Measurements from ENCODE around the gene LINS1. TPM values are rescaled to one million over a fixed set of nuclear protein-coding genes. Genes with fewer than 3 reads are reported as not detected.

LINS1 gene
- total and polyA plus RNA-seq, 2 experiments from 2014 or later = 11.7 to 15.4 TPM

GRCh38 chr15:100616700-100617099, 14.7 kb upstream of the LINS1 start:
- Histone ChIP-seq H3K36me3 (ENCODE audit: insufficient read depth) (peaks cover 11% of the 10 kb centered on the region), H4K20me1 (replicated peaks; ENCODE audit: insufficient read depth) (peaks cover 12% of the 10 kb centered on the region; the same call in 1 of the 2 replicates), H3K4me2 (no peak overlapping the region), H3F3A (replicated peaks; ENCODE audit: low read depth) (no peaks in the 10 kb centered on the region), H3K9me2 (ENCODE audit: insufficient read depth) (no peaks in the 10 kb centered on the region), H3K27me3 (ENCODE audit: insufficient read depth) (no peaks in the 10 kb centered on the region), H3K4me1 (ENCODE audit: insufficient read depth) (no peaks in the 10 kb centered on the region), H3K79me2 (replicated peaks; ENCODE audit: insufficient read depth) (peaks cover 12% of the 10 kb centered on the region), H2AFZ (no peak overlapping the region), H3K4me3 (no peak overlapping the region), H3K27ac (ENCODE audit: low read depth) (no peak overlapping the region)
- no peaks in the 10 kb centered on the region for H3K9me3 Mint-ChIP-seq
- TF ChIP-seq, protein P1, sequence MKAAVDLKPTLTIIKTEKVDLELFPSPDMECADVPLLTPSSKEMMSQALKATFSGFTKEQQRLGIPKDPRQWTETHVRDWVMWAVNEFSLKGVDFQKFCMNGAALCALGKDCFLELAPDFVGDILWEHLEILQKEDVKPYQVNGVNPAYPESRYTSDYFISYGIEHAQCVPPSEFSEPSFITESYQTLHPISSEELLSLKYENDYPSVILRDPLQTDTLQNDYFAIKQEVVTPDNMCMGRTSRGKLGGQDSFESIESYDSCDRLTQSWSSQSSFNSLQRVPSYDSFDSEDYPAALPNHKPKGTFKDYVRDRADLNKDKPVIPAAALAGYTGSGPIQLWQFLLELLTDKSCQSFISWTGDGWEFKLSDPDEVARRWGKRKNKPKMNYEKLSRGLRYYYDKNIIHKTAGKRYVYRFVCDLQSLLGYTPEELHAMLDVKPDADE (IDR thresholded peaks at IDR 0.05) = no peak
- peaks cover 11% of the 10 kb centered on the region; the same call in 2 of the 3 replicates for H3K36me3 Mint-ChIP-seq (ENCODE audit: low read depth)
- DNase-seq (ENCODE audit: low spot score) (no peak), ATAC-seq (no peak)
- H3K27ac Mint-ChIP-seq = no peak overlapping the region
- H3K4me3 Mint-ChIP-seq = no peak overlapping the region
- H3K4me1 Mint-ChIP-seq = no peaks in the 10 kb centered on the region
- H3K27me3 Mint-ChIP-seq (ENCODE audit: insufficient read depth, low read depth, poor library complexity) = no peaks in the 10 kb centered on the region

GRCh38 chr15:100615801-100616200, 13.8 kb upstream of the LINS1 start:
- H3K27ac Mint-ChIP-seq = no peak overlapping the region
- ATAC-seq = no peak
- DNase-seq (ENCODE audit: low spot score) = no peak
- H3K36me3 ChIP-seq (ENCODE audit: insufficient read depth) = peaks cover 11% of the 10 kb centered on the region
- no peak overlapping the region for H2AFZ ChIP-seq
- H4K20me1 ChIP-seq (replicated peaks; ENCODE audit: insufficient read depth) = peaks cover 12% of the 10 kb centered on the region; the same call in 1 of the 2 replicates
- H3K4me1 ChIP-seq (ENCODE audit: insufficient read depth) = no peaks in the 10 kb centered on the region
- no peaks in the 10 kb centered on the region for H3K9me2 ChIP-seq (ENCODE audit: insufficient read depth)
- H3K4me2 ChIP-seq = no peak overlapping the region
- peaks cover 8% of the 10 kb centered on the region; the same call in 2 of the 3 replicates for H3K36me3 Mint-ChIP-seq (ENCODE audit: low read depth)
- H3K27me3 Mint-ChIP-seq (ENCODE audit: insufficient read depth, low read depth, poor library complexity) = no peaks in the 10 kb centered on the region
- H3K4me1 Mint-ChIP-seq = no peaks in the 10 kb centered on the region
- H3F3A ChIP-seq (replicated peaks; ENCODE audit: low read depth) = no peaks in the 10 kb centered on the region
- H3K4me3 ChIP-seq = no peak overlapping the region
- H3K27ac ChIP-seq (ENCODE audit: low read depth) = no peak overlapping the region
- H3K4me3 Mint-ChIP-seq = no peak overlapping the region
- no peaks in the 10 kb centered on the region for H3K9me3 Mint-ChIP-seq
- H3K79me2 ChIP-seq (replicated peaks; ENCODE audit: insufficient read depth) = peaks cover 12% of the 10 kb centered on the region
- no peaks in the 10 kb centered on the region for H3K27me3 ChIP-seq (ENCODE audit: insufficient read depth)
- TF ChIP-seq EZH2 (IDR thresholded peaks at IDR 0.05; ENCODE audit: low read depth, unreplicated experiment) (no peak), EZH2phosphoT487 (IDR thresholded peaks at IDR 0.05; ENCODE audit: unreplicated experiment) (no peak), ZNF331 (CRISPR knock-in tag; IDR thresholded peaks at IDR 0.05; ENCODE audit: low read depth) (no peak), NANOG (IDR thresholded peaks at IDR 0.05; ENCODE audit: borderline replicate concordance) (no peak), STAT1 (IDR thresholded peaks at IDR 0.05; ENCODE audit: unreplicated experiment) (no peak), JUNB (IDR thresholded peaks at IDR 0.05; ENCODE audit: unreplicated experiment) (no peak), CREB1 (CRISPR knock-in tag; IDR thresholded peaks at IDR 0.05; ENCODE audit: low read depth) (no peak)
- TF ChIP-seq, protein P2, sequence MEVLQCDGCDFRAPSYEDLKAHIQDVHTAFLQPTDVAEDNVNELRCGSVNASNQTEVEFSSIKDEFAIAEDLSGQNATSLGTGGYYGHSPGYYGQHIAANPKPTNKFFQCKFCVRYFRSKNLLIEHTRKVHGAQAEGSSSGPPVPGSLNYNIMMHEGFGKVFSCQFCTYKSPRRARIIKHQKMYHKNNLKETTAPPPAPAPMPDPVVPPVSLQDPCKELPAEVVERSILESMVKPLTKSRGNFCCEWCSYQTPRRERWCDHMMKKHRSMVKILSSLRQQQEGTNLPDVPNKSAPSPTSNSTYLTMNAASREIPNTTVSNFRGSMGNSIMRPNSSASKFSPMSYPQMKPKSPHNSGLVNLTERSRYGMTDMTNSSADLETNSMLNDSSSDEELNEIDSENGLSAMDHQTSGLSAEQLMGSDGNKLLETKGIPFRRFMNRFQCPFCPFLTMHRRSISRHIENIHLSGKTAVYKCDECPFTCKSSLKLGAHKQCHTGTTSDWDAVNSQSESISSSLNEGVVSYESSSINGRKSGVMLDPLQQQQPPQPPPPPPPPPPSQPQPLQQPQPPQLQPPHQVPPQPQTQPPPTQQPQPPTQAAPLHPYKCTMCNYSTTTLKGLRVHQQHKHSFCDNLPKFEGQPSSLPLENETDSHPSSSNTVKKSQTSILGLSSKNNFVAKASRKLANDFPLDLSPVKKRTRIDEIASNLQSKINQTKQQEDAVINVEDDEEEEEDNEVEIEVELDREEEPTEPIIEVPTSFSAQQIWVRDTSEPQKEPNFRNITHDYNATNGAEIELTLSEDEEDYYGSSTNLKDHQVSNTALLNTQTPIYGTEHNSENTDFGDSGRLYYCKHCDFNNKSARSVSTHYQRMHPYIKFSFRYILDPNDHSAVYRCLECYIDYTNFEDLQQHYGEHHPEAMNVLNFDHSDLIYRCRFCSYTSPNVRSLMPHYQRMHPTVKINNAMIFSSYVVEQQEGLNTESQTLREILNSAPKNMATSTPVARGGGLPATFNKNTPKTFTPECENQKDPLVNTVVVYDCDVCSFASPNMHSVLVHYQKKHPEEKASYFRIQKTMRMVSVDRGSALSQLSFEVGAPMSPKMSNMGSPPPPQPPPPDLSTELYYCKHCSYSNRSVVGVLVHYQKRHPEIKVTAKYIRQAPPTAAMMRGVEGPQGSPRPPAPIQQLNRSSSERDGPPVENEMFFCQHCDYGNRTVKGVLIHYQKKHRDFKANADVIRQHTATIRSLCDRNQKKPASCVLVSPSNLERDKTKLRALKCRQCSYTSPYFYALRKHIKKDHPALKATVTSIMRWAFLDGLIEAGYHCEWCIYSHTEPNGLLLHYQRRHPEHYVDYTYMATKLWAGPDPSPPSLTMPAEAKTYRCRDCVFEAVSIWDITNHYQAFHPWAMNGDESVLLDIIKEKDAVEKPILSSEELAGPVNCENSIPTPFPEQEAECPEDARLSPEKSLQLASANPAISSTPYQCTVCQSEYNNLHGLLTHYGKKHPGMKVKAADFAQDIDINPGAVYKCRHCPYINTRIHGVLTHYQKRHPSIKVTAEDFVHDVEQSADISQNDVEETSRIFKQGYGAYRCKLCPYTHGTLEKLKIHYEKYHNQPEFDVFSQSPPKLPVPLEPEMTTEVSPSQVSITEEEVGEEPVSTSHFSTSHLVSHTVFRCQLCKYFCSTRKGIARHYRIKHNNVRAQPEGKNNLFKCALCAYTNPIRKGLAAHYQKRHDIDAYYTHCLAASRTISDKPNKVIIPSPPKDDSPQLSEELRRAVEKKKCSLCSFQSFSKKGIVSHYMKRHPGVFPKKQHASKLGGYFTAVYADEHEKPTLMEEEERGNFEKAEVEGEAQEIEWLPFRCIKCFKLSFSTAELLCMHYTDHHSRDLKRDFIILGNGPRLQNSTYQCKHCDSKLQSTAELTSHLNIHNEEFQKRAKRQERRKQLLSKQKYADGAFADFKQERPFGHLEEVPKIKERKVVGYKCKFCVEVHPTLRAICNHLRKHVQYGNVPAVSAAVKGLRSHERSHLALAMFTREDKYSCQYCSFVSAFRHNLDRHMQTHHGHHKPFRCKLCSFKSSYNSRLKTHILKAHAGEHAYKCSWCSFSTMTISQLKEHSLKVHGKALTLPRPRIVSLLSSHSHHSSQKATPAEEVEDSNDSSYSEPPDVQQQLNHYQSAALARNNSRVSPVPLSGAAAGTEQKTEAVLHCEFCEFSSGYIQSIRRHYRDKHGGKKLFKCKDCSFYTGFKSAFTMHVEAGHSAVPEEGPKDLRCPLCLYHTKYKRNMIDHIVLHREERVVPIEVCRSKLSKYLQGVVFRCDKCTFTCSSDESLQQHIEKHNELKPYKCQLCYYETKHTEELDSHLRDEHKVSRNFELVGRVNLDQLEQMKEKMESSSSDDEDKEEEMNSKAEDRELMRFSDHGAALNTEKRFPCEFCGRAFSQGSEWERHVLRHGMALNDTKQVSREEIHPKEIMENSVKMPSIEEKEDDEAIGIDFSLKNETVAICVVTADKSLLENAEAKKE (CRISPR knock-in tag; IDR thresholded peaks at IDR 0.05) = no peak
- TF ChIP-seq, protein P3, sequence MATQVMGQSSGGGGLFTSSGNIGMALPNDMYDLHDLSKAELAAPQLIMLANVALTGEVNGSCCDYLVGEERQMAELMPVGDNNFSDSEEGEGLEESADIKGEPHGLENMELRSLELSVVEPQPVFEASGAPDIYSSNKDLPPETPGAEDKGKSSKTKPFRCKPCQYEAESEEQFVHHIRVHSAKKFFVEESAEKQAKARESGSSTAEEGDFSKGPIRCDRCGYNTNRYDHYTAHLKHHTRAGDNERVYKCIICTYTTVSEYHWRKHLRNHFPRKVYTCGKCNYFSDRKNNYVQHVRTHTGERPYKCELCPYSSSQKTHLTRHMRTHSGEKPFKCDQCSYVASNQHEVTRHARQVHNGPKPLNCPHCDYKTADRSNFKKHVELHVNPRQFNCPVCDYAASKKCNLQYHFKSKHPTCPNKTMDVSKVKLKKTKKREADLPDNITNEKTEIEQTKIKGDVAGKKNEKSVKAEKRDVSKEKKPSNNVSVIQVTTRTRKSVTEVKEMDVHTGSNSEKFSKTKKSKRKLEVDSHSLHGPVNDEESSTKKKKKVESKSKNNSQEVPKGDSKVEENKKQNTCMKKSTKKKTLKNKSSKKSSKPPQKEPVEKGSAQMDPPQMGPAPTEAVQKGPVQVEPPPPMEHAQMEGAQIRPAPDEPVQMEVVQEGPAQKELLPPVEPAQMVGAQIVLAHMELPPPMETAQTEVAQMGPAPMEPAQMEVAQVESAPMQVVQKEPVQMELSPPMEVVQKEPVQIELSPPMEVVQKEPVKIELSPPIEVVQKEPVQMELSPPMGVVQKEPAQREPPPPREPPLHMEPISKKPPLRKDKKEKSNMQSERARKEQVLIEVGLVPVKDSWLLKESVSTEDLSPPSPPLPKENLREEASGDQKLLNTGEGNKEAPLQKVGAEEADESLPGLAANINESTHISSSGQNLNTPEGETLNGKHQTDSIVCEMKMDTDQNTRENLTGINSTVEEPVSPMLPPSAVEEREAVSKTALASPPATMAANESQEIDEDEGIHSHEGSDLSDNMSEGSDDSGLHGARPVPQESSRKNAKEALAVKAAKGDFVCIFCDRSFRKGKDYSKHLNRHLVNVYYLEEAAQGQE (IDR thresholded peaks at IDR 0.05; ENCODE audit: unreplicated experiment) = no peak
- TF ChIP-seq, protein P1 (IDR thresholded peaks at IDR 0.05) = no peak
